Tongue (tissue), 2 donors: ENCODE data around the gene GALR3. TPM values are rescaled to one million over a fixed set of nuclear protein-coding genes. Genes with fewer than 3 reads are reported as not detected.

Experiments
- DNase-seq: peaks from one replicate; pipeline ENCODE4 v3.0.0-alpha.2; 2015
- total RNA-seq: library from RNA; depleted of rRNA; stranded (reverse); fragments of >200 nt; gene quantifications from one replicate; pipeline ENCODE4 v1.2.3, GENCODE V29; 2014

GALR3 gene
- total RNA-seq, 1 donor from 2014 or later, result not detected

DNA sequence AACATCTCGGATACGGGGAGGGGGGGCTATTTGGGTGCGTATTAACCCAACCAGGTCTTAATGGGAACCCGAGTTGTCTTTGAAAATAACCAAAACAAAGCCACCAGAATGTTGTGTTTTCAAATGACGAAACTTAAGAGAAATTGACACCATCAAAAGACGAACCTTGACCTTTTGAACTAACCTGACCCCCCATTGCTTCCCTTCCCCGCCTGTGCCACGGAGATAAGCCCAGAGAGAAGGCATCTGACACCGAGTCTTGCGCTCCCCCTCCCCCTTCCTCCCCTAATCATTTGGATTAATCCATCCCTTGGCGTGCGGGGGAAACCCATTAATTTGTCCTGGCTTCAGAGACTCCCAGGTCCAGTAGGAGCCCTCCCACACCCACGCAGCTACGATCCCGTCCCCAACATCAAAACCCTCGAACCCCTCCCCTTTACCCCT lies 20.0 kb upstream of the GALR3 start:
- peak; percentile 39 for DNase-seq

DNA sequence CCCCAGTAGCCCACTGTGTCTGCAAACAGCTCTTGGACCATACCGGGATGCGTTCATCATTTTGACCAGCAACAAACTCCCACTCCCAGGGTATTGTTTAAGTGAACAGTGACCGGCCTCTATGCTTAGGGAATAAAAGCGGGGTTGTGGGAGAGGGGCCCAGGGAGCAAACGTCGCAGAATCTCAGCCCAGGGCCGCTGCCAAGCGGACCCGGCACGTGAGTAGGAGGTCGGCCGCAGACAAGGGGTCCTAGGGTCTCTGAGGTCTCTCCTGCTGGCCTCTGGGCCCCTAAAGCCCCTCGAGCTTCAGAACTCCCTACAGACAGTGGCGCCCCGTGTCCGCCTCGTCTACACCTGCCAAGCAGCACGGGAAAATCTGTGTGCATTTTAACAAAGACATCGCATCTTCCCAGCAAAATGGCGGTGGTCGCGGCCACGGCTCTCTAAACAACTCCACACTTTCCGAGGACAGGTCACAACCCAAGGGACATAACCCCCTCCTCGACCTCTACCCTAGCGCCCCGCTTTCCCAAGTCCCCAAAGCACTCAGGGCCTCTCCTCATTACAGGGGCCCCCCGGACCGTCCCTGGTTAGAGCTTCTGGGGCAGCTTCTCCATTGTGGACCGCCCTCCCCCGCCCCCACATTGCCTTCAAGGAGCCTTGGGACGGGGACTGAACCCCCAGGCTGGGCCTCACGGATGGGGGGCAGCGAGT lies 19.4 kb upstream of the GALR3 start:
- DNase-seq, result no peak

DNA sequence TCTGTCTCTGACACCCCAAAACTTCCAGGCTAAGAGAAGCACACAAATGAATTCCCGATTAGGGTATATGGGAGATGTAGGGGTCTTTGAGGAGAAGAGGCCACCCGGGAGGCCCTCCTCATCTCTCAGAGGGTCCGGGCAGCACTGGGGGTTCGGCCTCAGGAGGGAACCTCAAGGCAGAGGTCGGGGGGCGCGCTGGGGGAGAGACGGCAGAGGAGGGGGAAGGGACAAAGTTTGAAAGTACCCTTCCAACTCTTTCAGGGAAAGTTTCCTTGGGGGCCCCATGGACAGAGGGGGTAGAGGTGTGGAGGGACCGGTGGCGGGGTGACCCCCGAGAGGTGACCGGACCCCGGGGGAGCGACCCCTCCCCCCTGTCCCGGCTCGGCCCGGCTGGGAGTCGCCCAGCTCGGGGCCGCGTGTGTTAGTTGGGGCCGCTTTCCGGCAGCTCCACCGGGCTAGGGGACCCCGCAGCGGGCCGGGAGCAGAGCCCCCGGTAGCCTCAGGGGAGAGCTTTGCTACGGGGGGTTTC lies 18.8 kb upstream of the GALR3 start:
- no peak for DNase-seq

DNA sequence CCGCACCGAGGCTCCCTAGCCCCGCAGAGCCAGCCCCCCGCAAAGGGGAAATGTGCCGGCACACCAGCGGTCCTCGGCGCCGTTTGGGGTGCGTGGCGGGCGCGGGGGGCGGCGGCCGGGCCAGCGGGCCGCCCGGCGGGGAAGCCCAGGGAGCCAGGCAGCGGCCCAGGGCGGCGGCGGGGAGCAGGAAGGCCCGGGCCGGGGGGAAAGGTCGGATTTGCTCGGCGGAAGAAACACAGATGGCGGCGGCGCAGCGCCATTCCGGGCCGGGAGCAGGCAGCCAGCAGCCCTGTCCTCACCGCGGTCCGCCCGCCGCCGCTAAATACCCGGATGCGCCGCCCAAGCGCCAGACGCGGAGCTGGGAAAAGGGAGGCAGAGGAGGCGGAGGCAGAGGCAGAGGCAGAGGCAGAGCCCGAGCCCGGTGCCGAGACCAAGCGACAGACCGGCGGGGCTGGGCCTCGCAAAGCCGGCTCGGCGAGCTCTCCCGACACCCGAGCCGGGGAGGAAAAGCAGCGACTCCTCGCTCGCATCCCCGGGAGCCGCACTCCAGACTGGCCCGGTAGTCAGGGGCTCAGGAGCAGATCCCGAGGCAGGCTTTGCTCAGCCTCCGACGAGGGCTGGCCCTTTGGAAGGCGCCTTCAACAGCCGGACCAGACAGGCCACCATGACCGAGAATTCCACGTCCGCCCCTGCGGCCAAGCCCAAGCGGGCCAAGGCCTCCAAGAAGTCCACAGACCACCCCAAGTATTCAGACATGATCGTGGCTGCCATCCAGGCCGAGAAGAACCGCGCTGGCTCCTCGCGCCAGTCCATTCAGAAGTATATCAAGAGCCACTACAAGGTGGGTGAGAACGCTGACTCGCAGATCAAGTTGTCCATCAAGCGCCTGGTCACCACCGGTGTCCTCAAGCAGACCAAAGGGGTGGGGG lies 18.0 kb upstream of the GALR3 start:
- peak; percentile 95 for DNase-seq

DNA sequence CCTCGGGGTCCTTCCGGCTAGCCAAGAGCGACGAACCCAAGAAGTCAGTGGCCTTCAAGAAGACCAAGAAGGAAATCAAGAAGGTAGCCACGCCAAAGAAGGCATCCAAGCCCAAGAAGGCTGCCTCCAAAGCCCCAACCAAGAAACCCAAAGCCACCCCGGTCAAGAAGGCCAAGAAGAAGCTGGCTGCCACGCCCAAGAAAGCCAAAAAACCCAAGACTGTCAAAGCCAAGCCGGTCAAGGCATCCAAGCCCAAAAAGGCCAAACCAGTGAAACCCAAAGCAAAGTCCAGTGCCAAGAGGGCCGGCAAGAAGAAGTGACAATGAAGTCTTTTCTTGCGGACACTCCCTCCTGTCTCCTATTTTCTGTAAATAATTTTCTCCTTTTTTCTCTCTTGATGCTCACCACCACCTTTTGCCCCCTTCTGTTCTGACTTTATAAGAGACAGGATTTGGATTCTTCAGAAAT lies 17.3 kb upstream of the GALR3 start:
- peak; percentile 25 for DNase-seq

DNA sequence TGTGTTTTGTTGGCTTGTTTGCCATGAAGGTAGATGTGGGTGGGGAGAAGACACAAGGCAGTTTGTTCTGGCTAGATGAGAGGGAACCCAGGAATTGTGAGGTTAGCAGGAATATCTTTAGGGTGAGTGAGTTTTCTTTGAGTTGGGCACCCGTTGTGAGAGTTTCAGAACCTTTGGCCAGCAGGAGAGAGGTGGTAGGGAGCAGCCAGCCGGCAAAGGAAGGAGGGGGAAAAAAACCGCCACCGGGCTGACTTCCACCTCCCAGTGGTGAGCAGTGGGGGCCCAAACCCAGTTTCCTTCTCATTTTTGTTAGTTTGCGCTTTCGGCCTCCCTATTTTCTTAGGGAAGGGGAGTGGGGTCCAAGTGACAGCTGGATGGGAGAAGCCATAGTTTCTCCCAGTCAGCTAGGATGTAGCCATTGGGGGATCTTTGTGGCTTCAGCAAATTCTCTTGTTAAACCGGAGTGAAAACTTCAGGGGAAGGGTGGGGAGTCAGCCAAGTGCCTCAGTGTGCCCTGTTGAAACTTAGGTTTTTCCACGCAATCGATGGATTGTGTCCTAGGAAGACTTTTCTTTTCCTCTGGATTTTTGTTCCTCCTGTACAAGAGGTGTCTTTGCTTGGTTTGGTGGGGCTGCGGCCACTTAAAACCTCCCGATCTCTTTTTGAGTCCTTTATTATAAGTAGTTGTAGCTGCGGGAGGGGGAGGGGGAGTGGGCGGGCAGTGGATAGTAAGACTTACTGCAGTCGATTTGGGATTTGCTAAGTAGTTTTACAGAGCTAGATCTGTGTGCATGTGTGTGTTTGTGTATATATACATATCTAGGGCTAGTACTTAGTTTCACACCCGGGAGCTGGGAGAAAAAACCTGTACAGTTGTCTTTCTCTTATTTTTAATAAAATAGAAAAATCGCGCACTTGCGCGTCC lies 16.5 kb upstream of the GALR3 start:
- DNase-seq, result peak; percentile 52

DNA sequence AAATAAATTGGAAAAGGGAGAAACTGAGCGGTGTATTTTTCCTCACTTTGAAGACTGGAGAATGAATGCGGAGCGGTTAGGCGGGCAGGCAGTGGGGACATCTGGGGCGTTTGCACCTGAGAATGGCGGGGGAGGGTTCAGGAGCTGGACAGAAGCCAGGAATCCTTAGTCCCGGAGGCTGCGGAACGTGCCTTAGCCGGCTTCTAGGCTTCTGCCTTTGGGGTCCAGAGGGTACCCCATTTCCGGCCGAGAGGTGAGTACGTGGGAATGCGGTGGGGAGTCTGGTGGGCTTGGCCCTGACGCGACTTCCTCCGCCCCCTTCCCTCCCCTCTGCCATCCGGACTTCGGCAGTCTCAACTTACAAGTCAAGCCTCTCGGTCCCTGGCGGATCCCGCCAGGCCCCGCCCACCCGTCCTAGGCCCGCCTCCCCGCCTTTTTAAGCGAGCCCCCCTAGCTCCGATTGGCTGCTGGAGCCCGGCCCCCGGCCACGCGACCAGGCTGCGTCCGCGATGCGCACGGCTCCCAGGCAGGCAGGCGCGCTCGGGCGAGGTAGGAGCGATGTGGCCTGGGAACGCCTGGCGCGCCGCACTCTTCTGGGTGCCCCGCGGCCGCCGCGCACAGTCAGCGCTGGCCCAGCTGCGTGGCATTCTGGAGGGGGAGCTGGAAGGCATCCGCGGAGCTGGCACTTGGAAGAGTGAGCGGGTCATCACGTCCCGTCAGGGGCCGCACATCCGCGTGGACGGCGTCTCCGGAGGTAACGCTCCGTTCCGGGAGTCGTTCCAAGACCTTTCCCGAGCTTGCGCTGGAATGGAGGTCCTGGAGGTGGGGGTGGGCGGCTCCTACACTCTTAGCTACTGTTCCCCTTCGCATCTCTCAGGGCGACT lies 15.5 kb upstream of the GALR3 start, which contains the start of gene GCAT:
TSS of gene GCAT (plus strand) at position 525 of the 884 bp plus-strand sequence. CDS start at position 559, 34 bp downstream.
- peak; percentile 98 for DNase-seq

DNA sequence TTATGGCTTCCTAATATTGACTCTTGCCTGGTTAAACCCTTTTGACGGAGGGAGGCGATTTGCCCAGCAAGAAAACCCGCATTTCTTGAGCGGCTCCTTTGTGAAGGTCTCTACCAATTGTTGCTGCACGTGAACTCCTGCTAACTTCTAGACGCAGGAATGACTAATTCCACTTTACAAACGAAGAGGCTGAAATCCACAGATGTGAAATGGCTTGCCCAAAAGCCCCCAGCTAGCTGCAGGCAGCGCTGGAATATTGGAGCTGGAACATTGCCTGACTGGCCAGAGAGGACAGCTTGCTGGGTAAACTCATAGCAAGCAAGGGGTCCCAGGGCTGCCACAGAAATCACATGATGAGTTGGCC lies 14.9 kb upstream of the GALR3 start:
- no peak for DNase-seq

DNA sequence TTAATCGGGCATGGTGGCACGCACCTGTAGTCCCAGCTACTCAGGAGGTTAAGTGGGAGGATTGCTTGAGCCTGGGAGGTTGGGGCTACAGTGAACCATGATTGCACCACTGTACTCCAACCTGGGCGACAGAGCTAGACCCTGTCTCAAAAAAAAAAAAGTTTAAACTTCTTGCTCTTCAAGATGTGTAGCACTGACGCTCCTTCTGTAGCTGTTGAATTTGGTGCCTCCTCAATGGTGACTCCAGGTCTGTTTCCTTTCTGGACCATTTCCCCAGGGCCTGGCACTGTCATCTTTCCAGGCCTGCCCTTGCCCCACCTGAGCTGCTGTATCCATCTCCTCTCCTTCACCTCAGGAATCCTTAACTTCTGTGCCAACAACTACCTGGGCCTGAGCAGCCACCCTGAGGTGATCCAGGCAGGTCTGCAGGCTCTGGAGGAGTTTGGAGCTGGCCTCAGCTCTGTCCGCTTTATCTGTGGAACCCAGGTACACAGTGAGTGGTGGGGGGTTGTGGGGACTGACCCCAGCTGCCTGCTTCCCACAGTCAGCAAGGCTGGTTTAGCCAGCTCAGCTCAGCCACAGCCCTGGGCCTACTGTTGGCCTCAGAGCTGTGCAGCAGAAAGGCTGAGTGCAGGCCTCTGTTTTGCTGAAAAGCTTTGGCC lies 13.4 kb upstream of the GALR3 start:
- no peak for DNase-seq

DNA sequence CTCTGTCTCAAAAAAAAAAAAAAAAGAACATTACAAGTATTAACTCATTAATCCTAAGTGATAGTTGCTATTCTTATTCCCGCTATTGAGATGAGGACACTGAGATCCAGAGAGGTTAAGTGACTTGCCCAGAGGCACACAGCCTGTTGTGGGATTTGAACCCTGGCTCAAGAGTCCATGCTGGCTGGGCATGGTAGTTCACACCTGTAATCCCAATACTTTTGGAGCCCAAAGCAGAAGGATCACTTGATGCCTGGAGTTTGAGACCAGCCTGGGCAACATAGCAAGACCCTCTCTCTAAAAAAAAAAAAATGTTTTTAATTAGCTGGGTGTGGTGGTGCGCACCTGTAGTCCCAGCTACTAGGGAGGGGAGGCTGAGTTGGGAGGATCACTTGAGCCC lies 11.3 kb upstream of the GALR3 start:
- DNase-seq, result no peak

DNA sequence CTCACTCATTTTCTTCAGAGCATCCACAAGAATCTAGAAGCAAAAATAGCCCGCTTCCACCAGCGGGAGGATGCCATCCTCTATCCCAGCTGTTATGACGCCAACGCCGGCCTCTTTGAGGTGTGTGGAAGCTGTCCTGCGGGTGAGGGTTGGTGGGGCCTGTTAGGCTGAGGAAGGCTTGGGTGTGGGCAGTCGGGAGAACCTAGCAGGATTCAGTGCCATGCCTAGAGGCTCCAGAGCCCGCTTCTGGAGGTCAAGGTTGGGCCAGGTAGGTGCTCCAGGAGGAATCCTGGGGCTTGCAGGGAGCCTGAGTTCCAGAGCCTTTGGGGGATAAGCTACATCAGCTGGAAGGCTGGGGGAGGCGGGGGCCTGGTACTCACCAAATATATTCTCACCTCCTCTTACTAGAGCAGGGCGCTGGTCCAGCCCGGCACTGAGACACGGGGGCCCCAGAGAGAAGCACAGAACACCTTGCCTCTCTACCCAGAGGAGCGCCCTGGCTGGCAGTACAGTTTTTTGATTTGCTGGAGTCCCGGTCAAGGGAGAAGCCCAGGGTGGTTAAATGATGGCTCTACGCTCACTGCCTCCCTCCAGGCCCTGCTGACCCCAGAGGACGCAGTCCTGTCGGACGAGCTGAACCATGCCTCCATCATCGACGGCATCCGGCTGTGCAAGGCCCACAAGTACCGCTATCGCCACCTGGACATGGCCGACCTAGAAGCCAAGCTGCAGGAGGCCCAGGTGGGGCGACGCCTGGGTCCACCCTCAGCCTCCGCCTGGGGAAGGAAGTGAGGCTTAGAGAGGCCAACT lies 10.1 kb upstream of the GALR3 start:
- DNase-seq, result no peak

DNA sequence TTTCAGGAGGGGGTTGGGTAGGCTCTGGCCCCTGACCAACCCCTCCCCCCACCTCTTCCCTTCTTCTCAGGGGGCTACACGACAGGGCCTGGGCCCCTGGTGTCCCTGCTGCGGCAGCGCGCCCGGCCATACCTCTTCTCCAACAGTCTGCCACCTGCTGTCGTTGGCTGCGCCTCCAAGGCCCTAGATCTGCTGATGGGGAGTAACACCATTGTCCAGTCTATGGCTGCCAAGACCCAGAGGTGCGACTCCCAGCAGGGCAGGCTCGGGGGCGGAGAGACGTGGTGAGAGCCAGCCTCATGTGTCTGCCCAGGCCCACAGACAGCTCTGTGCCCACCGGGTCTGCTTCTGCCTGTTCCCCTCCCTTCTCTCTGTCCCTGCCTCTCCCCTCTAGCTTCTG lies 7.6 kb upstream of the GALR3 start:
- no peak for DNase-seq

DNA sequence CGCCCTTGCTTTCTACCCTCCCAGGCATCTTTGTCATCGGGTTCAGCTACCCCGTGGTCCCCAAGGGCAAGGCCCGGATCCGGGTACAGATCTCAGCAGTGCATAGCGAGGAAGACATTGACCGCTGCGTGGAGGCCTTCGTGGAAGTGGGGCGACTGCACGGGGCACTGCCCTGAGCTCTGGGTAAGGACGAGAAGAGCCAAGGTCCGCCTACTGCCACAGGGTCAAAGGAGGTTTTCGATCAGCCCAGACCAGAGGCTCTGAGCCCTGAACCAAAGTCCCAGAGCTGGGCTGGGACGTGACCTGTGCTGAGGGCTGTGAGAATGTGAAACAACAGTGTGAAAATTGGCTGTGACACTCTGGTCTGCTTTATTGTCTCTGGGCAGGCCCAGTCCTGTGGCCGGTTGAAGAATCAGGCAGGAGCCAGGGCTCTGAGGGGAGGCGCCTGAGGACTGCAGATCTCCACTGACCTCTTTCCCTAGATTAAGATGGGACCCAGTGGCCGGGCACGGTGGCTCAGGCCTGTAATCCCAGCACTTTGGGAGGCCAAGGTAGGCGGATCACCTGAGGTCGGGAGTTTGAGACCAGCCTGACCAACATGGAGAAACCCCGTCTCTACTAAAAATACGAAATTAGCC lies 6.5 kb upstream of the GALR3 start:
- no peak for DNase-seq

DNA sequence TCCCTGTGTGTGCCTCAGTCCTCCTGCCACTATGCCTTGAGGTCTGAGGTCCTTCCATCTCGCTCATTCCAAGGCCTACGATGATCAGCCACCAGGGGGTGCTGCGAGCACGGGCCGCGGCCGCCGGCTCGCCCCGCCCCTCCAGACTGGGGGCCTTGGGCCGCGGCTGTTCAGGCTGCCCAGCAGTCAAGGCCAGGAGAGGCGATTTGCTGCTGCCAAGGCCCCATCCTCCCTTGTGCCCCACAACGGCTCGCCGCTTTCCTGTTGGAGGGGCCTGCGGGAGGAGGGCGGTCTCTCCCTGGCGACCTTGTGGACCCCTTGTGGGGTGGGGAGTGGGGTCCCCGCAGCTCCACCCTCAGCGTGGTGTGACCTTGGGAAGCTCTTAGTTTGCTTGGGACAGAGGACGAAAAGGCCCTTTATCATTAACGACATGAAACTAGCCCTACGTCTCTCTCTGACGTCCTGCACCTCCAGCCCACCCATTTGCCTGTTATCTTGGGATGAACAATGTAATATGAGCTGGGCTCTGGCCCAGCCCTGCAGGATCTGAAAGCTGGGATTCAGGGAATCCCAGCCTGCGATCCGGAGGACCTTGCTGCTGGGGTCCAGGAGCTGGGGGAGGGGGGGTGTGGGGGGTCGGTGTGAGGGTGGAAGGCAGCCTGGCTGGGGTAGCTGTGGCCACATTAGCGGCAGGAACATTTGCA lies 5.3 kb upstream of the GALR3 start:
- DNase-seq, result peak; percentile 90

DNA sequence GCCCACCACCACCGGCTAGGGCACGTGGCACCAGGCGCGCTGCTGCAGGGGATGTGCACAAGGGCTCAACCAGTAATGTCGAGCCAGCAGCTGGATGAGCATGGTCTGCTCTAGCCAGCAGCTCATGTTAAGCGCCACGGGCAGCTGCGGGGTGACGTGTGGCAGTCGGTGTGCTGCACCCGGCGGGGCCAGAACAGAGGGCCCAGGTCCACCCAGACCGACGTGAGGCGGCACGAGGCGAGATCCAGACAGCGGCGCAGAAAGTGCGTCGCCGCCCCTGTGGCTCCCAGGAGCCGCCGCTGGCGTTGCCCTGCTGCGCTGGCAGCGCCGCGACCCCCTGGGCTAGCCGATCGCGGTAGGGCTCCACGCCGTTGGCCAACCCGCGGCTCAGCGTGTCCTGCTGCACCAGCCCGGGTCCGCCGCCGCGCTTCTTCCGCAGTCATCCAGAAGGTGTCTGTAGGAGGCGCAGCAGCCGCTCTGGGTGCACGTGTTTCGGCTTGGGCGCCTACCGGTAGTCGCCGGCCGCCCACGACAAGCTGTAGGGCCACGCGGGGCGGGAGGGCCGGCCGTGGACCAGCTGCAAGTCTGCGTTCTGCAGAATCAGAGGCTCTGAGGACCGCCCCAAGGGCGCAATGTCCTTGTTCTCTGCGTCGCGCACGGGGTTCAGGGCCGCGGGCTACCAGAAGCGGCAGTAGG lies 4.6 kb upstream of the GALR3 start:
- DNase-seq, result peak; percentile 79

DNA sequence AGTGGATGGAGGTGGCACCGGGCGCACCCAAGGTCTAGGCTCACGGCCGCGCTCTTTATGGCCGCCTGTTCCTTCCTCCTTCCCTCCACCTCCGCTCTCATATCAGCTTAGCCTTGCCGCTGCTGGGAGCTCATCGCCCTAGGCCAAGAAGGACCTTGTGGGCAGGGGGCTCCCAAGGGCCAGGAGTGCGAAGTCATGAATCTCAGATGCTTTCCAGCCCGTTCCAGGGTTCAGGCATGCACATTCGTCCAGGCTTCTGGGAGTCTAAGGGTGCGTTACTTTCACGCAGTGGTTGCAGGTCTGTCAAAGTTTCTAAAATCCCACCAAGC lies 4.1 kb upstream of the GALR3 start:
- no peak for DNase-seq

DNA sequence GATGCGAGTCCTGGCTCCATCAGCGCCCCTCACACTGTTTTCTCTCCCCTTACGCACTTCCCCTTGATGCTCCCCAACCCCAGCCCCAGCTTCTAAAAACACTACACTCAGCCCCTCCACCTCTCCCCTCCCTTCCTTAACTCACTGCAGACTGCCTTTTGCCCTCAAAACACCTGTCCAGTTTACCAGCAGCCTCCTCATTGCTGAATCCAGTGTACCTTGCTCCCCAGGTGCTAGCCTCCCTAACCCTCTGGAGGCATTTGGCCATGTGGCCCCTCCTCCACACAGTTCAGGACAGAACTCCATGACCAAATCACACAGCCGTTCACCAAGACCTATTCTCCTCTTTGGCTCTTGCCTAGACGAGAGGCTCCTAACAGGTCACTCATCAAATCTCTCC lies 2.8 kb upstream of the GALR3 start:
- DNase-seq, result no peak
